Left ventricle myocardium inferior (tissue), 1 donor: ENCODE data around the gene KCNMA1. TPM values are rescaled to one million over a fixed set of nuclear protein-coding genes. Genes with fewer than 3 reads are reported as not detected.

Experiments used
- DNase-seq: peaks from one replicate; pipeline ENCODE4 v3.0.0-alpha.2; 2020
- H3K27ac ChIP-seq: fragments of 200-600 bp; replicated peaks from 2 replicates; pipeline ENCODE4 v1.8.0; 2021
- H3K27me3 ChIP-seq: fragments of 200-600 bp; 2 replicates; pipeline ENCODE4 v1.8.0; 2021; ENCODE audit warnings: low read depth
- H3K36me3 ChIP-seq: fragments of 200-600 bp; 2 replicates; pipeline ENCODE4 v1.8.0; 2021
- H3K4me1 ChIP-seq: fragments of 200-600 bp; 2 replicates; pipeline ENCODE4 v1.8.0; 2021
- H3K4me3 ChIP-seq: fragments of 200-600 bp; 2 replicates; pipeline ENCODE4 v1.8.0; 2021; ENCODE audit warnings: mild to moderate bottlenecking, moderate library complexity
- H3K9me3 ChIP-seq: fragments of 200-600 bp; replicated peaks from 2 replicates; pipeline ENCODE4 v1.8.0; 2021
- intact Hi-C: fragments of 100-400 bp; cut with micrococcal nuclease; formaldehyde crosslinking; loops from one replicate; pipeline ENCODE4 v1.11.0; 2022
- total RNA-seq: library from RNA; stranded (reverse); fragmentation: NEBNext Ultra II Directional; extraction: Animal tissue kit (Norgen Biotek cat#: 25700); gene quantifications from one replicate; pipeline ENCODE4 v1.2.1, GENCODE V29; 2021
- TF ChIP-seq, protein P1 (sequence below): fragments of 200-600 bp; IDR thresholded peaks from 2 replicates; pipeline ENCODE4 v1.8.0; 2021; ENCODE audit warnings: antibody characterized with exemption, mild to moderate bottlenecking, borderline replicate concordance
- donor health status: DM: no; HTN: yes; CAD: no; lungs with severe emphysema.

The KCNMA1 gene
- total RNA-seq, 1 donor from 2014 or later = 1.8 TPM

GRCh38 chr10:76974017-76974691 lies 663.5 kb downstream of the KCNMA1 start:
- H3K4me3 ChIP-seq = no peak overlapping the region
- no peaks in the 10 kb centered on the region for H3K9me3 ChIP-seq
- no peak overlapping the region for H3K27ac ChIP-seq
- no peak for DNase-seq
- intact Hi-C loops = no loop called here
- no peaks in the 10 kb centered on the region for H3K27me3 ChIP-seq
- H3K36me3 ChIP-seq = no peaks in the 10 kb centered on the region
- no peaks in the 10 kb centered on the region for H3K4me1 ChIP-seq
- TF ChIP-seq, protein P1, sequence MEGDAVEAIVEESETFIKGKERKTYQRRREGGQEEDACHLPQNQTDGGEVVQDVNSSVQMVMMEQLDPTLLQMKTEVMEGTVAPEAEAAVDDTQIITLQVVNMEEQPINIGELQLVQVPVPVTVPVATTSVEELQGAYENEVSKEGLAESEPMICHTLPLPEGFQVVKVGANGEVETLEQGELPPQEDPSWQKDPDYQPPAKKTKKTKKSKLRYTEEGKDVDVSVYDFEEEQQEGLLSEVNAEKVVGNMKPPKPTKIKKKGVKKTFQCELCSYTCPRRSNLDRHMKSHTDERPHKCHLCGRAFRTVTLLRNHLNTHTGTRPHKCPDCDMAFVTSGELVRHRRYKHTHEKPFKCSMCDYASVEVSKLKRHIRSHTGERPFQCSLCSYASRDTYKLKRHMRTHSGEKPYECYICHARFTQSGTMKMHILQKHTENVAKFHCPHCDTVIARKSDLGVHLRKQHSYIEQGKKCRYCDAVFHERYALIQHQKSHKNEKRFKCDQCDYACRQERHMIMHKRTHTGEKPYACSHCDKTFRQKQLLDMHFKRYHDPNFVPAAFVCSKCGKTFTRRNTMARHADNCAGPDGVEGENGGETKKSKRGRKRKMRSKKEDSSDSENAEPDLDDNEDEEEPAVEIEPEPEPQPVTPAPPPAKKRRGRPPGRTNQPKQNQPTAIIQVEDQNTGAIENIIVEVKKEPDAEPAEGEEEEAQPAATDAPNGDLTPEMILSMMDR = no peak

DNA sequence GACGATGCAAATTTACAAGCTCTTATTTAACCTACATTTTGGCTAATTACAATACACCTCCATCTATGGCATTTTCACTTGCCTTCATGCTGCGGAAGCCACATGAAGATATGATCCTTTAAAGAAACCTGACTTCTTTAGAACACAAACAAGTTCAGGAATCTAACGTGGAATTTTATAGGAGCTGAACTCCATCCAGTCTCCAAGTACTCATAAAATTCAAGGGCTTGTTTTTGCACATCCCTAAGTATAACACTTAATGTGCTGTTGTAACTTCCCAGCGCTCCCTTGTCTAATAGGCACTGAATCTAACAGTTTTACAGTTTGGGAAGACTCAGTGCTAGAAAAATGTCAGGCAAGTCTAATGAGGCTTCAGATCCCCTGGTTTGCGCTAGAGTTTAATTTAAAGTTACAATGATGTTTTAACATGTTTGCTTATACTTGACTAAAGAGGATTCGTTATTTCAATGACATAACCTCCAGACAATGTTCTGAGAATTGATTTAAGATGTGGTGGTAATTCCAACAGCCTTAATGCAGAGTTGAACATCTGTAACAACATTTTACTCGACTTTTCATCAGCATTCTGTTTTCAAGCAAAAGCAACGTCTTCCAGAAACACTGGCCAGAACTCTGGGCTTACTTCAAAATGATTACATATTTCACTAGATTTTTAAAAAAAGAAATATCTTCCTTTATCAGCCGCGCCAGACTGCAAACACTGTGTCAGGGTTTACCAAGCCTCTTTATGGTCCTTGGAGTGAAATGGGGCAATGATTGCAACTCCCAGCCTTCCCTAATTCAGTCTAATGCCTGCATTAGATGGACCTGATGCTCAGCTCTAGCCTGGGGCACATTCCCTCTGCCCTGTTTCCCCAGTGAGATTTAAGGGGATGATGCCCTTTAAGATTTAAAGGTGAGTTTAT lies 664.3 kb downstream of the KCNMA1 start:
- TF ChIP-seq, protein P1 = no peak
- no peaks in the 10 kb centered on the region for H3K9me3 ChIP-seq
- H3K36me3 ChIP-seq = no peaks in the 10 kb centered on the region
- no peak overlapping the region for H3K27ac ChIP-seq
- H3K4me1 ChIP-seq = no peaks in the 10 kb centered on the region
- DNase-seq = no peak
- no peaks in the 10 kb centered on the region for H3K27me3 ChIP-seq
- no peak overlapping the region for H3K4me3 ChIP-seq
- intact Hi-C loops = no loop called here

- no peaks in the 10 kb centered on the region for H3K4me1 ChIP-seq
- no peaks in the 10 kb centered on the region for H3K36me3 ChIP-seq
- no peak for DNase-seq
- TF ChIP-seq, protein P1 = no peak
- intact Hi-C loops = no loop called here
- no peaks in the 10 kb centered on the region for H3K9me3 ChIP-seq
- H3K27me3 ChIP-seq = no peaks in the 10 kb centered on the region
- no peak overlapping the region for H3K4me3 ChIP-seq
- H3K27ac ChIP-seq = no peak overlapping the region
Measured at GRCh38 chr10:76972541-76972940, 665.1 kb downstream of the KCNMA1 start.

- no peak for DNase-seq
- Histone ChIP-seq H3K27me3 (no peaks in the 10 kb centered on the region), H3K36me3 (no peaks in the 10 kb centered on the region), H3K27ac (no peak overlapping the region), H3K4me1 (no peaks in the 10 kb centered on the region), H3K4me3 (no peak overlapping the region), H3K9me3 (no peaks in the 10 kb centered on the region)
- intact Hi-C loops = no loop called here
- TF ChIP-seq, protein P1 = no peak
Measured at GRCh38 chr10:76971547-76972170, 665.9 kb downstream of the KCNMA1 start.

GRCh38 chr10:76970711-76971519 lies 666.7 kb downstream of the KCNMA1 start:
- intact Hi-C loops = no loop called here
- no peaks in the 10 kb centered on the region for H3K36me3 ChIP-seq
- no peak overlapping the region for H3K4me3 ChIP-seq
- H3K4me1 ChIP-seq = no peaks in the 10 kb centered on the region
- no peak for DNase-seq
- no peaks in the 10 kb centered on the region for H3K27me3 ChIP-seq
- no peak overlapping the region for H3K27ac ChIP-seq
- TF ChIP-seq, protein P1 = no peak
- no peaks in the 10 kb centered on the region for H3K9me3 ChIP-seq
